Mucosa of rectum (tissue), 2 donors: ENCODE data around the gene RUNX3.
"Not testable (repeated sequence)": the region's sequence is repeated elsewhere in the genome, so short reads cannot be mapped to it uniquely, and the experiment has no call there.

ENCODE experiments used
- H3K27ac ChIP-seq, 2 donors: one replicate each; pipeline ENCODE4 v1.7.0; 2013; ENCODE audit warnings: inconsistent platforms in 2 of 2, low read depth in 2 of 2, low read length in 2 of 2
- H3K27me3 ChIP-seq, 2 donors: one replicate each; pipeline ENCODE4 v1.7.0; 2013; ENCODE audit warnings: low read length in 2 of 2; ENCODE audit not compliant: control insufficient read depth in 2 of 2, insufficient read depth in 2 of 2
- H3K36me3 ChIP-seq, 2 donors: one replicate each; pipeline ENCODE4 v1.7.0; 2013; ENCODE audit warnings: low read length in 2 of 2; ENCODE audit not compliant: control insufficient read depth in 2 of 2, insufficient read depth in 2 of 2
- H3K4me1 ChIP-seq, 2 donors: one replicate each; pipeline ENCODE4 v1.7.0; 2013; ENCODE audit warnings: low read length in 2 of 2, mild to moderate bottlenecking in 1 of 2; ENCODE audit not compliant: control insufficient read depth in 2 of 2, insufficient read depth in 2 of 2
- H3K4me3 ChIP-seq, 2 donors: one replicate each; pipeline ENCODE4 v1.7.0; 2013; ENCODE audit warnings: low read length in 2 of 2
- H3K9ac ChIP-seq, 2 donors: one replicate each; pipeline ENCODE4 v1.7.0; 2013; ENCODE audit warnings: low read length in 2 of 2, low read depth in 1 of 2, mild to moderate bottlenecking in 1 of 2
- H3K9me3 ChIP-seq, 2 donors: one replicate each; pipeline ENCODE4 v1.7.0; 2013; ENCODE audit warnings: low read length in 2 of 2; ENCODE audit not compliant: control insufficient read depth in 2 of 2
- donor health status: healthy.
- donor health status: Normal muscosa, but diverticular disease.

The RUNX3 gene

GRCh38 chr1:24897263-24898151 lies 32.6 kb downstream of the RUNX3 start:
- H3K9ac ChIP-seq, result peak overlapping the region in 1 of 2 donors; percentile 1
- H3K4me1 ChIP-seq, result peaks cover 15 to 28% of the 10 kb centered on the region in 2 donors
- H3K27ac ChIP-seq, result peak overlapping the region in 1 of 2 donors; percentile 54
- no peak overlapping the region for H3K4me3 ChIP-seq
- peaks cover 0 to 2% of the 10 kb centered on the region in 2 donors for H3K27me3 ChIP-seq
- no peaks in the 10 kb centered on the region for H3K9me3 ChIP-seq
- H3K36me3 ChIP-seq, result peaks cover 0 to 2% of the 10 kb centered on the region in 2 donors

GRCh38 chr1:24896596-24897262 lies 33.3 kb downstream of the RUNX3 start:
- H3K4me3 ChIP-seq, result no peak overlapping the region
- peaks cover 15 to 28% of the 10 kb centered on the region in 2 donors for H3K4me1 ChIP-seq
- peak overlapping the region in 1 of 2 donors; percentile 54 for H3K27ac ChIP-seq
- H3K27me3 ChIP-seq, result peaks cover 0 to 2% of the 10 kb centered on the region in 2 donors
- no peaks in the 10 kb centered on the region for H3K9me3 ChIP-seq
- no peak overlapping the region for H3K9ac ChIP-seq
- H3K36me3 ChIP-seq, result no peaks in the 10 kb centered on the region

GRCh38 chr1:24896176-24896575 lies 33.9 kb downstream of the RUNX3 start:
- no peak overlapping the region for H3K27ac ChIP-seq
- H3K4me3 ChIP-seq, result no peak overlapping the region
- H3K4me1 ChIP-seq, result peaks cover 15 to 31% of the 10 kb centered on the region in 2 donors
- no peak overlapping the region for H3K9ac ChIP-seq
- no peaks in the 10 kb centered on the region for H3K36me3 ChIP-seq
- peaks cover 0 to 2% of the 10 kb centered on the region in 2 donors for H3K27me3 ChIP-seq
- H3K9me3 ChIP-seq, result no peaks in the 10 kb centered on the region

- H3K4me3 ChIP-seq, result no peak overlapping the region
- H3K27ac ChIP-seq, result no peak overlapping the region
- H3K9ac ChIP-seq, result no peak overlapping the region
- no peaks in the 10 kb centered on the region for H3K36me3 ChIP-seq
- peaks cover 0 to 2% of the 10 kb centered on the region in 2 donors for H3K27me3 ChIP-seq
- H3K9me3 ChIP-seq, result no peaks in the 10 kb centered on the region
- peaks cover 15 to 38% of the 10 kb centered on the region in 2 donors for H3K4me1 ChIP-seq
These were observed 34.6 kb downstream of the RUNX3 start for GRCh38 chr1:24895511-24895910.

- Histone ChIP-seq H3K9me3 (no peaks in the 10 kb centered on the region), H3K4me3 (no peak overlapping the region), H3K27me3 (no peaks in the 10 kb centered on the region), H3K4me1 (peaks cover 15 to 39% of the 10 kb centered on the region in 2 donors), H3K36me3 (no peaks in the 10 kb centered on the region), H3K27ac (peak overlapping the region; percentile 43 to 88), H3K9ac (peak overlapping the region in 1 of 2 donors; percentile 50)
These were observed 36.1 kb downstream of the RUNX3 start for GRCh38 chr1:24894002-24894401.

GRCh38 chr1:24893431-24893830 lies 36.6 kb downstream of the RUNX3 start:
- Histone ChIP-seq H3K27ac (peak overlapping the region; percentile 72 to 88), H3K27me3 (no peaks in the 10 kb centered on the region), H3K4me1 (peaks cover 15 to 37% of the 10 kb centered on the region in 2 donors), H3K9me3 (no peaks in the 10 kb centered on the region), H3K36me3 (no peaks in the 10 kb centered on the region), H3K4me3 (peak overlapping the region in 1 of 2 donors; percentile 3), H3K9ac (peak overlapping the region in 1 of 2 donors; percentile 50)

- Histone ChIP-seq H3K27me3 (no peaks in the 10 kb centered on the region), H3K9me3 (no peaks in the 10 kb centered on the region), H3K36me3 (no peaks in the 10 kb centered on the region), H3K27ac (peak overlapping the region; percentile 72 to 88), H3K4me3 (no peak overlapping the region), H3K4me1 (peaks cover 6 to 30% of the 10 kb centered on the region in 2 donors), H3K9ac (peak overlapping the region in 1 of 2 donors; percentile 7)
These were observed 37.6 kb downstream of the RUNX3 start for GRCh38 chr1:24892188-24893153.

- not testable (repeated sequence) for H3K9me3 ChIP-seq, H3K9ac ChIP-seq, H3K36me3 ChIP-seq, H3K27me3 ChIP-seq, H3K4me3 ChIP-seq
- Histone ChIP-seq H3K27ac (peak overlapping the region in 1 of 2 donors; percentile 42), H3K4me1 (peaks cover 6 to 27% of the 10 kb centered on the region in 2 donors)
These were observed 38.7 kb downstream of the RUNX3 start for GRCh38 chr1:24891367-24891766.

GRCh38 chr1:24890887-24891286 lies 39.2 kb downstream of the RUNX3 start:
- no peak overlapping the region for H3K4me3 ChIP-seq
- peak overlapping the region in 1 of 2 donors; percentile 42 for H3K27ac ChIP-seq
- no peaks in the 10 kb centered on the region for H3K27me3 ChIP-seq
- no peaks in the 10 kb centered on the region for H3K9me3 ChIP-seq
- peaks cover 7 to 27% of the 10 kb centered on the region in 2 donors for H3K4me1 ChIP-seq
- H3K36me3 ChIP-seq, result no peaks in the 10 kb centered on the region
- H3K9ac ChIP-seq, result no peak overlapping the region
